ENCODE data around the gene FARS2.

GRCh38 chr6:5736016-5736738 is 474.9 kb downstream of the FARS2 start:
- no peak for TF ChIP-seq CTCF (IDR thresholded peaks at IDR 0.05)
- no peak for TF ChIP-seq POLR2A (IDR thresholded peaks at IDR 0.05)
